Endothelial cell (in vitro differentiated cells): ENCODE results near the gene PLD2. TPM values are rescaled to one million over a fixed set of nuclear protein-coding genes. Genes with fewer than 3 reads are reported as not detected.

ENCODE experiments used
- DNase-seq: peaks from one replicate; pipeline ENCODE4 v3.0.0; 2021; ENCODE audit warnings: low spot score
- H3K27ac Mint-ChIP-seq: one replicate; pipeline ENCODE4 v1.8.0; 2021; ENCODE audit warnings: mixed read lengths, inconsistent platforms; ENCODE audit not compliant: unreplicated experiment
- H3K27me3 Mint-ChIP-seq: one replicate; pipeline ENCODE4 v1.8.0; 2021; ENCODE audit warnings: mild to moderate bottlenecking, moderate library complexity, mixed read lengths, inconsistent platforms; ENCODE audit not compliant: unreplicated experiment
- H3K36me3 Mint-ChIP-seq: one replicate; pipeline ENCODE4 v1.8.0; 2021; ENCODE audit warnings: mild to moderate bottlenecking, low read depth, mixed read lengths, inconsistent platforms; ENCODE audit not compliant: unreplicated experiment
- H3K4me1 Mint-ChIP-seq: one replicate; pipeline ENCODE4 v1.8.0; 2021; ENCODE audit warnings: mild to moderate bottlenecking, mixed read lengths, inconsistent platforms; ENCODE audit not compliant: unreplicated experiment
- H3K4me3 Mint-ChIP-seq: one replicate; pipeline ENCODE4 v1.8.0; 2021; ENCODE audit warnings: mild to moderate bottlenecking, mixed read lengths, inconsistent platforms; ENCODE audit not compliant: unreplicated experiment
- H3K9me3 Mint-ChIP-seq: one replicate; pipeline ENCODE4 v1.8.0; 2021; ENCODE audit warnings: mixed read lengths, inconsistent platforms; ENCODE audit not compliant: unreplicated experiment
- CTCF ChIP-seq: fragments of 200-600 bp; sonication (generic); IDR thresholded peaks from one replicate; pipeline ENCODE4 v1.5.0; 2021; ENCODE audit warnings: antibody characterized with exemption; ENCODE audit not compliant: unreplicated experiment
- total RNA-seq: library from RNA; stranded (reverse); fragmentation: NEBNext Ultra II Directional; extraction: Animal tissue kit (Norgen Biotek cat#: 25700); gene quantifications from one replicate; pipeline ENCODE4 v1.2.1, GENCODE V29; 2021; ENCODE audit not compliant: unreplicated experiment

The PLD2 gene
- total RNA-seq, 1 donor from 2014 or later = 86.5 TPM

- no peak for TF ChIP-seq CTCF
- H3K27ac Mint-ChIP-seq = peak overlapping the region; percentile 55
- DNase-seq = no peak
- no peaks in the 10 kb centered on the region for H3K9me3 Mint-ChIP-seq
- H3K27me3 Mint-ChIP-seq = peaks cover 8% of the 10 kb centered on the region
- H3K4me1 Mint-ChIP-seq = peaks cover 48% of the 10 kb centered on the region
- peaks cover 13% of the 10 kb centered on the region for H3K36me3 Mint-ChIP-seq
- H3K4me3 Mint-ChIP-seq = no peak overlapping the region
Measured at GRCh38 chr17:4851084-4851483, 44.1 kb downstream of the PLD2 start.

GRCh38 chr17:4852567-4853207 lies 45.7 kb downstream of the PLD2 start:
- no peak for DNase-seq
- no peaks in the 10 kb centered on the region for H3K9me3 Mint-ChIP-seq
- H3K4me3 Mint-ChIP-seq = no peak overlapping the region
- H3K4me1 Mint-ChIP-seq = peaks cover 60% of the 10 kb centered on the region
- no peak for TF ChIP-seq CTCF
- H3K36me3 Mint-ChIP-seq = peaks cover 16% of the 10 kb centered on the region
- H3K27ac Mint-ChIP-seq = no peak overlapping the region
- peaks cover 16% of the 10 kb centered on the region for H3K27me3 Mint-ChIP-seq

- Mint-ChIP-seq H3K4me1 (peaks cover 60% of the 10 kb centered on the region), H3K9me3 (no peaks in the 10 kb centered on the region), H3K4me3 (no peak overlapping the region), H3K36me3 (peaks cover 17% of the 10 kb centered on the region), H3K27ac (no peak overlapping the region), H3K27me3 (peaks cover 17% of the 10 kb centered on the region)
- no peak for TF ChIP-seq CTCF
- no peak for DNase-seq
Measured at GRCh38 chr17:4853208-4853671, 46.3 kb downstream of the PLD2 start.

- H3K9me3 Mint-ChIP-seq = no peaks in the 10 kb centered on the region
- no peak for TF ChIP-seq CTCF
- H3K4me1 Mint-ChIP-seq = peaks cover 60% of the 10 kb centered on the region
- H3K4me3 Mint-ChIP-seq = no peak overlapping the region
- no peak for DNase-seq
- H3K36me3 Mint-ChIP-seq = peaks cover 17% of the 10 kb centered on the region
- H3K27ac Mint-ChIP-seq = peak overlapping the region; percentile 5
- H3K27me3 Mint-ChIP-seq = peaks cover 17% of the 10 kb centered on the region
Measured at GRCh38 chr17:4854111-4854681, 47.2 kb downstream of the PLD2 start.

GRCh38 chr17:4856271-4856936 lies 49.5 kb downstream of the PLD2 start:
- Mint-ChIP-seq H3K9me3 (no peaks in the 10 kb centered on the region), H3K27me3 (peaks cover 13% of the 10 kb centered on the region), H3K36me3 (peaks cover 14% of the 10 kb centered on the region), H3K27ac (peak overlapping the region; percentile 89), H3K4me1 (peaks cover 60% of the 10 kb centered on the region), H3K4me3 (peak overlapping the region; percentile 24)
- TF ChIP-seq CTCF = no peak
- DNase-seq = no peak
